ENCODE results near the gene THADA.
A peak's percentile ranks its signal among the peaks of the same experiment; 100 is the strongest.
"Not testable (repeated sequence)": the region's sequence is repeated elsewhere in the genome, so short reads cannot be mapped to it uniquely, and the experiment has no call there.

The THADA gene

GRCh38 chr2:43454791-43455190 is 141.0 kb downstream of the THADA start:
- no peak for TF ChIP-seq CTCF (IDR thresholded peaks at IDR 0.05; ENCODE audit: low read depth, low read length)

GRCh38 chr2:43453179-43454170 is 142.4 kb downstream of the THADA start:
- TF ChIP-seq CTCF (IDR thresholded peaks at IDR 0.05; ENCODE audit: low read depth, low read length) = no peak
- no peak for DNase-seq (ENCODE audit: low read depth, low spot score)
- no peak overlapping the region for H3K4me3 ChIP-seq (ENCODE audit: low read depth, low read length)
- in situ Hi-C loops (cut with HindIII; ENCODE audit: low sequenced_read_pairs) = no loop called here

More at GRCh38 chr2:43454791-43455190, 141.0 kb downstream of the THADA start:
- DNase-seq (ENCODE audit: low read depth, low spot score) = peak; percentile 45
- in situ Hi-C loops (cut with HindIII; ENCODE audit: low sequenced_read_pairs) = no loop called here
- H3K4me3 ChIP-seq (ENCODE audit: low read depth, low read length) = no peak overlapping the region

GRCh38 chr2:43452318-43452731 is 143.5 kb downstream of the THADA start:
- DNase-seq (ENCODE audit: low read depth, low spot score) = no peak
- in situ Hi-C loops (cut with HindIII; ENCODE audit: low sequenced_read_pairs) = no loop called here
- TF ChIP-seq CTCF (IDR thresholded peaks at IDR 0.05; ENCODE audit: low read depth, low read length) = no peak
- H3K4me3 ChIP-seq (ENCODE audit: low read depth, low read length) = no peak overlapping the region

- DNase-seq (ENCODE audit: low read depth, low spot score) = no peak
- in situ Hi-C loops (cut with HindIII; ENCODE audit: low sequenced_read_pairs) = no loop called here
These were observed 145.2 kb downstream of the THADA start for GRCh38 chr2:43450617-43451016.

GRCh38 chr2:43448822-43449110 is 147.1 kb downstream of the THADA start:
- H3K4me3 ChIP-seq (ENCODE audit: low read depth, low read length) = no peak overlapping the region
- DNase-seq (ENCODE audit: low read depth, low spot score) = no peak
- TF ChIP-seq CTCF (IDR thresholded peaks at IDR 0.05; ENCODE audit: low read depth, low read length) = no peak
- in situ Hi-C loops (cut with HindIII; ENCODE audit: low sequenced_read_pairs) = no loop called here

More at GRCh38 chr2:43450617-43451016, 145.2 kb downstream of the THADA start:
- no peak overlapping the region for H3K4me3 ChIP-seq (ENCODE audit: low read depth, low read length)
- TF ChIP-seq CTCF (IDR thresholded peaks at IDR 0.05; ENCODE audit: low read depth, low read length) = no peak

- TF ChIP-seq CTCF (IDR thresholded peaks at IDR 0.05; ENCODE audit: low read depth, low read length) = no peak
- no peak overlapping the region for H3K4me3 ChIP-seq (ENCODE audit: low read depth, low read length)
- no peak for DNase-seq (ENCODE audit: low read depth, low spot score)
- in situ Hi-C loops (cut with HindIII; ENCODE audit: low sequenced_read_pairs) = no loop called here
These were observed 147.6 kb downstream of the THADA start for GRCh38 chr2:43448011-43448821.

- DNase-seq (ENCODE audit: low read depth, low spot score); in situ Hi-C loops (cut with HindIII; ENCODE audit: low sequenced_read_pairs); H3K4me3 ChIP-seq (ENCODE audit: low read depth, low read length): not testable (repeated sequence)
These were observed 149.1 kb downstream of the THADA start for GRCh38 chr2:43446755-43447154.
